ENCODE results near the gene RFX2. TPM values are rescaled to one million over a fixed set of nuclear protein-coding genes. Genes with fewer than 3 reads are reported as not detected.

The RFX2 gene
- total RNA-seq, 2 experiments from 2014 or later: 8.6 to 8.9 TPM

GRCh38 chr19:6057651-6058517 lies 52.4 kb downstream of the RFX2 start:
- POLR2A ChIA-PET: interaction anchor here (1.2 kb wide), 1 partner anchor 8 kb away, joined by 4 read pairs; no protein-coding TSS in a partner anchor
- no peak for ATAC-seq
- Mint-ChIP-seq H3K27me3 (peaks cover 4% of the 10 kb centered on the region), H3K4me1 (peaks cover 39% of the 10 kb centered on the region), H3K4me3 (no peak overlapping the region), H3K27ac (no peak overlapping the region), H3K36me3 (ENCODE audit: low read depth) (no peaks in the 10 kb centered on the region), H3K9me3 (ENCODE audit: low read depth) (no peaks in the 10 kb centered on the region)
- DNase-seq: no peak
- CTCF ChIA-PET: interaction anchor here (1.9 to 2.0 kb wide), 2 partner anchors 8 to 9 kb away, joined by 4 to 6 read pairs; no protein-coding TSS in a partner anchor
- intact Hi-C loops (cut with DNase I, micrococcal nuclease): no loop called here

GRCh38 chr19:6056801-6057650 lies 53.3 kb downstream of the RFX2 start:
- intact Hi-C loops (cut with DNase I, micrococcal nuclease): no loop called here
- Mint-ChIP-seq H3K27me3 (peaks cover 4% of the 10 kb centered on the region), H3K4me1 (peaks cover 31% of the 10 kb centered on the region), H3K9me3 (ENCODE audit: low read depth) (no peaks in the 10 kb centered on the region), H3K4me3 (no peak overlapping the region), H3K27ac (peak overlapping the region; percentile 56), H3K36me3 (ENCODE audit: low read depth) (no peaks in the 10 kb centered on the region)
- ChIA-PET POLR2A (interaction anchor here (1.2 kb wide), 1 partner anchor 9 kb away, joined by 4 read pairs; no protein-coding TSS in a partner anchor), CTCF (interaction anchor here (2.0 kb wide), 1 partner anchor 8 kb away, joined by 6 read pairs; no protein-coding TSS in a partner anchor)
- ATAC-seq (peak; percentile 31), DNase-seq (peak; percentile 34)

GRCh38 chr19:6056282-6056741 lies 54.0 kb downstream of the RFX2 start:
- ChIA-PET POLR2A (no interaction called here), CTCF (interaction anchor here (0.7 kb wide), 1 partner anchor 70 kb away, joined by 3 read pairs; no protein-coding TSS in a partner anchor)
- ATAC-seq (no peak), DNase-seq (no peak)
- Mint-ChIP-seq H3K9me3 (ENCODE audit: low read depth) (no peaks in the 10 kb centered on the region), H3K27ac (no peak overlapping the region), H3K27me3 (peaks cover 4% of the 10 kb centered on the region), H3K4me3 (no peak overlapping the region), H3K36me3 (ENCODE audit: low read depth) (no peaks in the 10 kb centered on the region), H3K4me1 (peaks cover 24% of the 10 kb centered on the region)
- intact Hi-C loops (cut with DNase I, micrococcal nuclease): no loop called here

GRCh38 chr19:6055013-6055795 lies 55.1 kb downstream of the RFX2 start:
- DNase-seq: no peak
- no peaks in the 10 kb centered on the region for H3K36me3 Mint-ChIP-seq (ENCODE audit: low read depth)
- peaks cover 13% of the 10 kb centered on the region for H3K4me1 Mint-ChIP-seq
- no peak overlapping the region for H3K27ac Mint-ChIP-seq
- no peak overlapping the region for H3K4me3 Mint-ChIP-seq
- no peak for ATAC-seq
- peaks cover 4% of the 10 kb centered on the region for H3K27me3 Mint-ChIP-seq
- ChIA-PET CTCF (no interaction called here), POLR2A (no interaction called here)
- H3K9me3 Mint-ChIP-seq (ENCODE audit: low read depth): no peaks in the 10 kb centered on the region
- intact Hi-C loops (cut with DNase I, micrococcal nuclease): no loop called here

GRCh38 chr19:6048793-6049405 lies 61.4 kb downstream of the RFX2 start:
- POLR2A ChIA-PET: interaction anchor here (0.6 kb wide), 1 partner anchor 322 kb away, joined by 4 read pairs; no protein-coding TSS in a partner anchor
- CTCF ChIA-PET: interaction anchor here (0.6 to 4.6 kb wide), 18 partner anchors 9 to 324 kb away, joined by 3 to 78 read pairs (median 4); partner anchors contain the start of gene ALKBH7

GRCh38 chr19:6048348-6048747 lies 62.0 kb downstream of the RFX2 start:
- Mint-ChIP-seq H3K9me3 (ENCODE audit: low read depth) (no peaks in the 10 kb centered on the region), H3K36me3 (ENCODE audit: low read depth) (no peaks in the 10 kb centered on the region), H3K27me3 (peaks cover 4% of the 10 kb centered on the region), H3K4me1 (peaks cover 5% of the 10 kb centered on the region), H3K4me3 (no peak overlapping the region), H3K27ac (no peak overlapping the region)
- ATAC-seq (no peak), DNase-seq (no peak)
- POLR2A ChIA-PET: interaction anchor here (0.6 kb wide), 1 partner anchor 323 kb away, joined by 4 read pairs; no protein-coding TSS in a partner anchor
- CTCF ChIA-PET: interaction anchor here (0.6 to 4.6 kb wide), 18 partner anchors 9 to 324 kb away, joined by 3 to 78 read pairs (median 4); partner anchors contain the start of gene ALKBH7
- intact Hi-C loops (cut with DNase I, micrococcal nuclease): loop anchor here (1.0 to 2.0 kb wide), 2 partner anchors 77 to 250 kb away; no protein-coding TSS in a partner anchor

More at GRCh38 chr19:6048793-6049405, 61.4 kb downstream of the RFX2 start:
- Mint-ChIP-seq H3K27me3 (peaks cover 4% of the 10 kb centered on the region), H3K36me3 (ENCODE audit: low read depth) (no peaks in the 10 kb centered on the region), H3K27ac (no peak overlapping the region), H3K4me3 (no peak overlapping the region), H3K4me1 (peaks cover 5% of the 10 kb centered on the region), H3K9me3 (ENCODE audit: low read depth) (no peaks in the 10 kb centered on the region)
- intact Hi-C loops (cut with DNase I, micrococcal nuclease): loop anchor here (1.0 to 2.0 kb wide), 3 partner anchors 76 to 250 kb away; no protein-coding TSS in a partner anchor
- ATAC-seq: peak; percentile 100
- peak; percentile 87 for DNase-seq

GRCh38 chr19:6047741-6048251 lies 62.5 kb downstream of the RFX2 start:
- H3K4me3 Mint-ChIP-seq: no peak overlapping the region
- POLR2A ChIA-PET: interaction anchor here (0.6 kb wide), 1 partner anchor 323 kb away, joined by 4 read pairs; no protein-coding TSS in a partner anchor
- H3K4me1 Mint-ChIP-seq: peaks cover 5% of the 10 kb centered on the region
- no peaks in the 10 kb centered on the region for H3K27me3 Mint-ChIP-seq
- intact Hi-C loops (cut with DNase I, micrococcal nuclease): loop anchor here (1.0 to 2.0 kb wide), 2 partner anchors 78 to 251 kb away; no protein-coding TSS in a partner anchor
- ATAC-seq (no peak), DNase-seq (no peak)
- no peaks in the 10 kb centered on the region for H3K9me3 Mint-ChIP-seq (ENCODE audit: low read depth)
- H3K36me3 Mint-ChIP-seq (ENCODE audit: low read depth): no peaks in the 10 kb centered on the region
- CTCF ChIA-PET: interaction anchor here (0.6 to 4.6 kb wide), 17 partner anchors 9 to 325 kb away, joined by 3 to 78 read pairs (median 5); partner anchors contain the start of gene ALKBH7
- H3K27ac Mint-ChIP-seq: no peak overlapping the region

- DNase-seq: no peak
- H3K4me1 Mint-ChIP-seq: peaks cover 5% of the 10 kb centered on the region
- no peak overlapping the region for H3K4me3 Mint-ChIP-seq
- no peak overlapping the region for H3K27ac Mint-ChIP-seq
- no peaks in the 10 kb centered on the region for H3K9me3 Mint-ChIP-seq (ENCODE audit: low read depth)
- ATAC-seq: no peak
- ChIA-PET POLR2A (no interaction called here), CTCF (interaction anchor here (0.7 to 4.6 kb wide), 7 partner anchors 8 to 81 kb away, joined by 3 to 78 read pairs (median 8); no protein-coding TSS in a partner anchor)
- intact Hi-C loops (cut with DNase I, micrococcal nuclease): no loop called here
- H3K36me3 Mint-ChIP-seq (ENCODE audit: low read depth): no peaks in the 10 kb centered on the region
- H3K27me3 Mint-ChIP-seq: no peaks in the 10 kb centered on the region
Observed at GRCh38 chr19:6047256-6047655, 63.0 kb downstream of the RFX2 start.

GRCh38 chr19:6045108-6045507 lies 65.2 kb downstream of the RFX2 start:
- ATAC-seq: no peak
- ChIA-PET POLR2A (no interaction called here), CTCF (interaction anchor here (0.6 to 4.6 kb wide), 2 partner anchors 60 to 83 kb away, joined by 3 to 78 read pairs; no protein-coding TSS in a partner anchor)
- no peaks in the 10 kb centered on the region for H3K36me3 Mint-ChIP-seq (ENCODE audit: low read depth)
- intact Hi-C loops (cut with DNase I, micrococcal nuclease): no loop called here
- H3K4me1 Mint-ChIP-seq: peaks cover 5% of the 10 kb centered on the region
- no peak overlapping the region for H3K27ac Mint-ChIP-seq
- no peaks in the 10 kb centered on the region for H3K27me3 Mint-ChIP-seq
- no peak for DNase-seq
- H3K4me3 Mint-ChIP-seq: no peak overlapping the region
- no peaks in the 10 kb centered on the region for H3K9me3 Mint-ChIP-seq (ENCODE audit: low read depth)

Data from activated CD4-positive, alpha-beta T cell treated with anti-CD3 and anti-CD28 coated beads for 36 hours (primary cell).